ENCODE results near the gene DPT. TPM values are rescaled to one million over a fixed set of nuclear protein-coding genes. Genes with fewer than 3 reads are reported as not detected.
A peak's percentile ranks its signal among the peaks of the same experiment; 100 is the strongest.
"Not testable (repeated sequence)": the region's sequence is repeated elsewhere in the genome, so short reads cannot be mapped to it uniquely, and the experiment has no call there.

DPT gene
- total RNA-seq = not detected

GRCh38 chr1:168728473-168729404 lies at the start of gene DPT:
Gene DPT, minus strand, starts transcription at chr1:168729206. Its CDS starts 32 bp downstream, at chr1:168729174.
- no peak within 1 kb of the TSS for H3K27ac Mint-ChIP-seq
- no peaks in the 10 kb centered on the region for H3K4me1 Mint-ChIP-seq
- no peaks in the 10 kb centered on the region for H3K36me3 Mint-ChIP-seq (ENCODE audit: low read depth)
- peaks cover 3% of the 10 kb centered on the region for H3K27me3 Mint-ChIP-seq
- ATAC-seq (replicated peaks) = no peak
- H3K4me3 Mint-ChIP-seq = no peak within 1 kb of the TSS
- no peaks in the 10 kb centered on the region for H3K9me3 Mint-ChIP-seq

GRCh38 chr1:168775366-168775765 lies 46.4 kb upstream of the DPT start:
- no peak for ATAC-seq (replicated peaks)
- Mint-ChIP-seq H3K4me3 (no peak overlapping the region), H3K36me3 (ENCODE audit: low read depth) (no peaks in the 10 kb centered on the region), H3K27me3 (peaks cover 8% of the 10 kb centered on the region), H3K9me3 (no peaks in the 10 kb centered on the region), H3K27ac (no peak overlapping the region), H3K4me1 (no peaks in the 10 kb centered on the region)

- no peaks in the 10 kb centered on the region for H3K4me1 Mint-ChIP-seq
These were observed 45.2 kb upstream of the DPT start for GRCh38 chr1:168774241-168774640.

GRCh38 chr1:168772428-168773060 lies 43.5 kb upstream of the DPT start:
- H3K27ac Mint-ChIP-seq = no peak overlapping the region
- no peaks in the 10 kb centered on the region for H3K9me3 Mint-ChIP-seq
- H3K4me3 Mint-ChIP-seq = no peak overlapping the region
- H3K36me3 Mint-ChIP-seq (ENCODE audit: low read depth) = no peaks in the 10 kb centered on the region
- no peaks in the 10 kb centered on the region for H3K27me3 Mint-ChIP-seq
- no peaks in the 10 kb centered on the region for H3K4me1 Mint-ChIP-seq
- no peak for ATAC-seq (replicated peaks)

More at GRCh38 chr1:168774241-168774640, 45.2 kb upstream of the DPT start:
- Mint-ChIP-seq H3K36me3 (ENCODE audit: low read depth) (no peaks in the 10 kb centered on the region), H3K27ac (no peak overlapping the region), H3K9me3 (no peaks in the 10 kb centered on the region), H3K27me3 (peaks cover 3% of the 10 kb centered on the region), H3K4me3 (no peak overlapping the region)
- ATAC-seq (replicated peaks) = no peak

GRCh38 chr1:168771104-168771630 lies 42.2 kb upstream of the DPT start:
- H3K27ac Mint-ChIP-seq = no peak overlapping the region
- ATAC-seq (replicated peaks) = no peak
- no peaks in the 10 kb centered on the region for H3K9me3 Mint-ChIP-seq

GRCh38 chr1:168769893-168770292 lies 40.9 kb upstream of the DPT start:
- H3K4me1 Mint-ChIP-seq; ATAC-seq (replicated peaks); H3K36me3 Mint-ChIP-seq (ENCODE audit: low read depth); H3K27ac Mint-ChIP-seq; H3K4me3 Mint-ChIP-seq; H3K27me3 Mint-ChIP-seq; H3K9me3 Mint-ChIP-seq: not testable (repeated sequence)

More at GRCh38 chr1:168771104-168771630, 42.2 kb upstream of the DPT start:
- Mint-ChIP-seq H3K4me1 (no peaks in the 10 kb centered on the region), H3K27me3 (no peaks in the 10 kb centered on the region), H3K4me3 (no peak overlapping the region), H3K36me3 (ENCODE audit: low read depth) (no peaks in the 10 kb centered on the region)

- Mint-ChIP-seq H3K27ac (no peak overlapping the region), H3K36me3 (ENCODE audit: low read depth) (no peaks in the 10 kb centered on the region), H3K27me3 (peaks cover 4% of the 10 kb centered on the region), H3K4me1 (no peaks in the 10 kb centered on the region), H3K9me3 (no peaks in the 10 kb centered on the region), H3K4me3 (no peak overlapping the region)
- ATAC-seq (replicated peaks) = no peak
These were observed 39.0 kb upstream of the DPT start for GRCh38 chr1:168767894-168768584.

- peaks cover 4% of the 10 kb centered on the region for H3K27me3 Mint-ChIP-seq
- H3K4me3 Mint-ChIP-seq = no peak overlapping the region
- H3K9me3 Mint-ChIP-seq = no peaks in the 10 kb centered on the region
- H3K4me1 Mint-ChIP-seq = no peaks in the 10 kb centered on the region
- ATAC-seq (replicated peaks) = no peak
- no peak overlapping the region for H3K27ac Mint-ChIP-seq
- H3K36me3 Mint-ChIP-seq (ENCODE audit: low read depth) = no peaks in the 10 kb centered on the region
These were observed 37.6 kb upstream of the DPT start for GRCh38 chr1:168766568-168766967.

GRCh38 chr1:168763031-168763430 lies 34.0 kb upstream of the DPT start:
- Mint-ChIP-seq H3K4me3 (no peak overlapping the region), H3K27me3 (peaks cover 4% of the 10 kb centered on the region), H3K9me3 (no peaks in the 10 kb centered on the region), H3K4me1 (no peaks in the 10 kb centered on the region), H3K27ac (no peak overlapping the region), H3K36me3 (ENCODE audit: low read depth) (no peaks in the 10 kb centered on the region)
- peak; percentile 96 for ATAC-seq (replicated peaks)

- ATAC-seq (replicated peaks) = no peak
- no peak overlapping the region for H3K27ac Mint-ChIP-seq
- no peaks in the 10 kb centered on the region for H3K9me3 Mint-ChIP-seq
- no peak overlapping the region for H3K4me3 Mint-ChIP-seq
- no peaks in the 10 kb centered on the region for H3K36me3 Mint-ChIP-seq (ENCODE audit: low read depth)
- no peaks in the 10 kb centered on the region for H3K4me1 Mint-ChIP-seq
- H3K27me3 Mint-ChIP-seq = peaks cover 4% of the 10 kb centered on the region
These were observed 33.5 kb upstream of the DPT start for GRCh38 chr1:168762473-168762872.

- Mint-ChIP-seq H3K4me3 (no peak overlapping the region), H3K9me3 (no peaks in the 10 kb centered on the region), H3K4me1 (no peaks in the 10 kb centered on the region), H3K27ac (no peak overlapping the region), H3K36me3 (ENCODE audit: low read depth) (no peaks in the 10 kb centered on the region), H3K27me3 (peaks cover 4% of the 10 kb centered on the region)
- ATAC-seq (replicated peaks) = no peak
These were observed 31.8 kb upstream of the DPT start for GRCh38 chr1:168760781-168761180.

- H3K9me3 Mint-ChIP-seq = no peaks in the 10 kb centered on the region
- no peaks in the 10 kb centered on the region for H3K4me1 Mint-ChIP-seq
- no peaks in the 10 kb centered on the region for H3K36me3 Mint-ChIP-seq (ENCODE audit: low read depth)
- no peak for ATAC-seq (replicated peaks)
- peaks cover 4% of the 10 kb centered on the region for H3K27me3 Mint-ChIP-seq
- H3K4me3 Mint-ChIP-seq = no peak overlapping the region
- no peak overlapping the region for H3K27ac Mint-ChIP-seq
These were observed 31.2 kb upstream of the DPT start for GRCh38 chr1:168760241-168760640.

GRCh38 chr1:168759077-168759476 lies 30.1 kb upstream of the DPT start:
- no peaks in the 10 kb centered on the region for H3K4me1 Mint-ChIP-seq
- no peak overlapping the region for H3K27ac Mint-ChIP-seq
- peaks cover 6% of the 10 kb centered on the region for H3K27me3 Mint-ChIP-seq
- no peaks in the 10 kb centered on the region for H3K9me3 Mint-ChIP-seq
- no peak for ATAC-seq (replicated peaks)
- no peak overlapping the region for H3K4me3 Mint-ChIP-seq
- H3K36me3 Mint-ChIP-seq (ENCODE audit: low read depth) = no peaks in the 10 kb centered on the region

- Mint-ChIP-seq H3K36me3 (ENCODE audit: low read depth) (no peaks in the 10 kb centered on the region), H3K4me1 (no peaks in the 10 kb centered on the region), H3K9me3 (no peaks in the 10 kb centered on the region), H3K4me3 (no peak overlapping the region), H3K27me3 (peaks cover 7% of the 10 kb centered on the region), H3K27ac (no peak overlapping the region)
- no peak for ATAC-seq (replicated peaks)
These were observed 29.5 kb upstream of the DPT start for GRCh38 chr1:168758503-168758902.
